Psoas muscle (tissue), 8 donors: ENCODE results near the gene CDKAL1. TPM values are rescaled to one million over a fixed set of nuclear protein-coding genes. Genes with fewer than 3 reads are reported as not detected.

Experiments
- ATAC-seq, 4 donors: fragments of 200-7000 bp; cut with Tn5 transposase; one replicate each; pipeline ENCODE4 v1.9.1; 2020; ENCODE audit warnings: moderate library complexity in 3 of 4, mild to moderate bottlenecking in 2 of 4
- DNase-seq, 2 donors: peaks; one replicate each; pipeline ENCODE4 v3.0.0-alpha.2; 2020
- H3K27ac ChIP-seq: fragments of 200-600 bp; one replicate; pipeline ENCODE4 v1.8.0; 2022
- H3K27me3 ChIP-seq, 3 donors: fragments of 200-600 bp in 1 of 3; one replicate each; pipeline versions ENCODE4 v1.6.1 to v1.8.0; 2013 to 2022; ENCODE audit warnings: low read length in 2 of 3, mild to moderate bottlenecking in 2 of 3, moderate library complexity in 1 of 3; ENCODE audit not compliant: insufficient read depth in 3 of 3
- H3K36me3 ChIP-seq, 2 donors: fragments of 200-600 bp in 1 of 2; one replicate each; pipeline versions ENCODE4 v1.6.1 to v1.8.0; 2013 to 2022; ENCODE audit warnings: low read depth in 1 of 2, mild to moderate bottlenecking in 1 of 2, moderate library complexity in 1 of 2; ENCODE audit not compliant: insufficient read depth in 1 of 2
- H3K4me1 ChIP-seq: fragments of 200-600 bp; one replicate; pipeline ENCODE4 v1.8.0; 2022
- H3K4me3 ChIP-seq: fragments of 200-600 bp; one replicate; pipeline ENCODE4 v1.8.0; 2022; ENCODE audit warnings: mild to moderate bottlenecking
- H3K9me3 ChIP-seq: fragments of 200-600 bp; one replicate; pipeline ENCODE4 v1.8.0; 2022
- CTCF ChIP-seq: fragments of 200-600 bp; IDR thresholded peaks from one replicate; pipeline ENCODE4 v1.8.0; 2022; ENCODE audit warnings: antibody characterized with exemption
- WGBS, 3 donors: extraction: QIAGEN DNeasy Blood & Tissue Kit; methylation state at CpG; one replicate each; pipeline versions ENCODE4 v1.1.6 to v1.1.7; 2013; 5-methylcytosine and 5-hydroxymethylcytosine counted together
- intact Hi-C, 2 donors: fragments of 100-400 bp; cut with DNase I; formaldehyde crosslinking; loops; one replicate each; pipeline versions ENCODE4 v1.11.0 to v1.14.2; 2022
- polyA plus RNA-seq, 3 donors: library from polyadenylated mRNA; stranded (reverse); fragments of 200-250 nt; gene quantifications; one replicate each; pipeline ENCODE4 v1.2.3, GENCODE V29; 2013
- total RNA-seq, 4 donors: library from RNA; stranded (reverse); fragmentation: NEBNext Ultra II Directional in 2 of 4; extraction: Animal tissue kit (Norgen Biotek cat#: 25700) in 2 of 4; gene quantifications; one replicate each; pipeline versions ENCODE4 v1.2.1 to v1.2.4, GENCODE V29; 2021 to 2023
- donor health status: healthy with polysubstance abuse.
- donor health status: DM: no; HTN: no; CAD: no; lungs with moderate emphysema.
- donor health status: Bipolar disorder and iron deficiency.
- donor health status: healthy.
- donor health status: DM: yes; HTN: yes; CAD: no.
- donor health status: DM: no; HTN: no; CAD: no.
- donor health status: DM: no; HTN: no; CAD: no.
- donor health status: DM: yes; HTN: yes; CAD: no.

The CDKAL1 gene
- total and polyA plus RNA-seq, 7 donors = 4.5 to 16.1 (median 12.9) TPM

- Histone ChIP-seq H3K9me3 (no peaks in the 10 kb centered on the region), H3K4me3 (no peak overlapping the region), H3K36me3 (no peaks in the 10 kb centered on the region), H3K27me3 (no peaks in the 10 kb centered on the region), H3K27ac (no peak overlapping the region), H3K4me1 (no peaks in the 10 kb centered on the region)
- TF ChIP-seq CTCF = no peak
- DNase-seq = no peak
- ATAC-seq = no peak
- intact Hi-C loops = no loop called here
- WGBS, 3 donors = 84 to 89% (median 85%) methylated on average over 7 of the region's 7 CpGs
Observed at GRCh38 chr6:21099338-21100314, 565.4 kb downstream of the CDKAL1 start.

GRCh38 chr6:21100991-21101390 is 566.7 kb downstream of the CDKAL1 start:
- TF ChIP-seq CTCF = no peak

GRCh38 chr6:21101694-21102093 is 567.4 kb downstream of the CDKAL1 start:
- DNase-seq (no peak), ATAC-seq (no peak)
- TF ChIP-seq CTCF = no peak
- WGBS, 3 donors = 95 to 100% (median 98%) methylated on average over 1 of the region's 1 CpG
- no peaks in the 10 kb centered on the region for H3K9me3 ChIP-seq
- H3K27ac ChIP-seq = no peak overlapping the region
- H3K4me1 ChIP-seq = no peaks in the 10 kb centered on the region
- no peak overlapping the region for H3K4me3 ChIP-seq
- no peaks in the 10 kb centered on the region for H3K36me3 ChIP-seq
- H3K27me3 ChIP-seq = no peaks in the 10 kb centered on the region
- intact Hi-C loops = no loop called here

More at GRCh38 chr6:21100991-21101390, 566.7 kb downstream of the CDKAL1 start:
- Histone ChIP-seq H3K27me3 (no peaks in the 10 kb centered on the region), H3K27ac (no peak overlapping the region), H3K4me3 (no peak overlapping the region), H3K4me1 (no peaks in the 10 kb centered on the region), H3K36me3 (no peaks in the 10 kb centered on the region), H3K9me3 (no peaks in the 10 kb centered on the region)
- intact Hi-C loops = no loop called here
- 68 to 75% (median 70%) methylated on average over 4 of the region's 4 CpGs for WGBS, 3 donors
- DNase-seq (no peak), ATAC-seq (no peak)

GRCh38 chr6:21102201-21102600 is 567.9 kb downstream of the CDKAL1 start:
- TF ChIP-seq CTCF = no peak
- Histone ChIP-seq H3K36me3 (no peaks in the 10 kb centered on the region), H3K27me3 (no peaks in the 10 kb centered on the region), H3K27ac (no peak overlapping the region), H3K4me1 (no peaks in the 10 kb centered on the region), H3K4me3 (no peak overlapping the region), H3K9me3 (no peaks in the 10 kb centered on the region)
- ATAC-seq = no peak
- intact Hi-C loops = no loop called here
- DNase-seq = no peak
- 81 to 89% (median 84%) methylated on average over 7 of the region's 7 CpGs for WGBS, 3 donors
